Measurements from ENCODE around the gene CLTRN. TPM values are rescaled to one million over a fixed set of nuclear protein-coding genes. Genes with fewer than 3 reads are reported as not detected.

The CLTRN gene
- total and polyA plus RNA-seq, 2 of the 8 experiments (the other 6 are each of a cell fraction or from before 2014, with no cell fraction given): 1.2 to 1.3 TPM

DNA sequence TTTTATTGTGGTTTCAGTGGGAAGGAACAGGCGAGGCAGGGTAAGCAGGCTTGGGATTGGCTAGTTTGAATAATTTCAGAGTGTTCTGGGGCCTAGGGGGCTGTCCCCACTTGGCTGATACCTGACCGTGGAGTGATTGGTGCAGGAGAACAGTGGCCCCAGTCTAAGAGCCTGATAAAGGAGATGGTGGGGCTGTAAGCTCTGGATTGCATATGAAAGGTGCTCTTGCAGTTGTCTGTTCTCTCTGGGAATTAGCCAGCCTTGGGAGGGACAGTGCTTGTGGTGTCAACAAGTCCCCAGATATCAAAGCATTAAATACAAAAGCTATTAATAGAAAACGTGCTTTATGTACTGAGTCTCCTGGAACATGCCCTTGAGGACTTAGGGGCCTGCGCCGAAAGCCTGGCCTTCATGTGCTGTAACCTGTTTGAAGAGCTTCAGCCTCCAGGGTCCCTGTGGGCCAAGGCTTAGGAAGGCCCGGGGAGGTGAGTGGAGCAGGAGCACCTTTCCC, 30.4 kb upstream of the CLTRN start (continued):
- TF ChIP-seq, protein P1, sequence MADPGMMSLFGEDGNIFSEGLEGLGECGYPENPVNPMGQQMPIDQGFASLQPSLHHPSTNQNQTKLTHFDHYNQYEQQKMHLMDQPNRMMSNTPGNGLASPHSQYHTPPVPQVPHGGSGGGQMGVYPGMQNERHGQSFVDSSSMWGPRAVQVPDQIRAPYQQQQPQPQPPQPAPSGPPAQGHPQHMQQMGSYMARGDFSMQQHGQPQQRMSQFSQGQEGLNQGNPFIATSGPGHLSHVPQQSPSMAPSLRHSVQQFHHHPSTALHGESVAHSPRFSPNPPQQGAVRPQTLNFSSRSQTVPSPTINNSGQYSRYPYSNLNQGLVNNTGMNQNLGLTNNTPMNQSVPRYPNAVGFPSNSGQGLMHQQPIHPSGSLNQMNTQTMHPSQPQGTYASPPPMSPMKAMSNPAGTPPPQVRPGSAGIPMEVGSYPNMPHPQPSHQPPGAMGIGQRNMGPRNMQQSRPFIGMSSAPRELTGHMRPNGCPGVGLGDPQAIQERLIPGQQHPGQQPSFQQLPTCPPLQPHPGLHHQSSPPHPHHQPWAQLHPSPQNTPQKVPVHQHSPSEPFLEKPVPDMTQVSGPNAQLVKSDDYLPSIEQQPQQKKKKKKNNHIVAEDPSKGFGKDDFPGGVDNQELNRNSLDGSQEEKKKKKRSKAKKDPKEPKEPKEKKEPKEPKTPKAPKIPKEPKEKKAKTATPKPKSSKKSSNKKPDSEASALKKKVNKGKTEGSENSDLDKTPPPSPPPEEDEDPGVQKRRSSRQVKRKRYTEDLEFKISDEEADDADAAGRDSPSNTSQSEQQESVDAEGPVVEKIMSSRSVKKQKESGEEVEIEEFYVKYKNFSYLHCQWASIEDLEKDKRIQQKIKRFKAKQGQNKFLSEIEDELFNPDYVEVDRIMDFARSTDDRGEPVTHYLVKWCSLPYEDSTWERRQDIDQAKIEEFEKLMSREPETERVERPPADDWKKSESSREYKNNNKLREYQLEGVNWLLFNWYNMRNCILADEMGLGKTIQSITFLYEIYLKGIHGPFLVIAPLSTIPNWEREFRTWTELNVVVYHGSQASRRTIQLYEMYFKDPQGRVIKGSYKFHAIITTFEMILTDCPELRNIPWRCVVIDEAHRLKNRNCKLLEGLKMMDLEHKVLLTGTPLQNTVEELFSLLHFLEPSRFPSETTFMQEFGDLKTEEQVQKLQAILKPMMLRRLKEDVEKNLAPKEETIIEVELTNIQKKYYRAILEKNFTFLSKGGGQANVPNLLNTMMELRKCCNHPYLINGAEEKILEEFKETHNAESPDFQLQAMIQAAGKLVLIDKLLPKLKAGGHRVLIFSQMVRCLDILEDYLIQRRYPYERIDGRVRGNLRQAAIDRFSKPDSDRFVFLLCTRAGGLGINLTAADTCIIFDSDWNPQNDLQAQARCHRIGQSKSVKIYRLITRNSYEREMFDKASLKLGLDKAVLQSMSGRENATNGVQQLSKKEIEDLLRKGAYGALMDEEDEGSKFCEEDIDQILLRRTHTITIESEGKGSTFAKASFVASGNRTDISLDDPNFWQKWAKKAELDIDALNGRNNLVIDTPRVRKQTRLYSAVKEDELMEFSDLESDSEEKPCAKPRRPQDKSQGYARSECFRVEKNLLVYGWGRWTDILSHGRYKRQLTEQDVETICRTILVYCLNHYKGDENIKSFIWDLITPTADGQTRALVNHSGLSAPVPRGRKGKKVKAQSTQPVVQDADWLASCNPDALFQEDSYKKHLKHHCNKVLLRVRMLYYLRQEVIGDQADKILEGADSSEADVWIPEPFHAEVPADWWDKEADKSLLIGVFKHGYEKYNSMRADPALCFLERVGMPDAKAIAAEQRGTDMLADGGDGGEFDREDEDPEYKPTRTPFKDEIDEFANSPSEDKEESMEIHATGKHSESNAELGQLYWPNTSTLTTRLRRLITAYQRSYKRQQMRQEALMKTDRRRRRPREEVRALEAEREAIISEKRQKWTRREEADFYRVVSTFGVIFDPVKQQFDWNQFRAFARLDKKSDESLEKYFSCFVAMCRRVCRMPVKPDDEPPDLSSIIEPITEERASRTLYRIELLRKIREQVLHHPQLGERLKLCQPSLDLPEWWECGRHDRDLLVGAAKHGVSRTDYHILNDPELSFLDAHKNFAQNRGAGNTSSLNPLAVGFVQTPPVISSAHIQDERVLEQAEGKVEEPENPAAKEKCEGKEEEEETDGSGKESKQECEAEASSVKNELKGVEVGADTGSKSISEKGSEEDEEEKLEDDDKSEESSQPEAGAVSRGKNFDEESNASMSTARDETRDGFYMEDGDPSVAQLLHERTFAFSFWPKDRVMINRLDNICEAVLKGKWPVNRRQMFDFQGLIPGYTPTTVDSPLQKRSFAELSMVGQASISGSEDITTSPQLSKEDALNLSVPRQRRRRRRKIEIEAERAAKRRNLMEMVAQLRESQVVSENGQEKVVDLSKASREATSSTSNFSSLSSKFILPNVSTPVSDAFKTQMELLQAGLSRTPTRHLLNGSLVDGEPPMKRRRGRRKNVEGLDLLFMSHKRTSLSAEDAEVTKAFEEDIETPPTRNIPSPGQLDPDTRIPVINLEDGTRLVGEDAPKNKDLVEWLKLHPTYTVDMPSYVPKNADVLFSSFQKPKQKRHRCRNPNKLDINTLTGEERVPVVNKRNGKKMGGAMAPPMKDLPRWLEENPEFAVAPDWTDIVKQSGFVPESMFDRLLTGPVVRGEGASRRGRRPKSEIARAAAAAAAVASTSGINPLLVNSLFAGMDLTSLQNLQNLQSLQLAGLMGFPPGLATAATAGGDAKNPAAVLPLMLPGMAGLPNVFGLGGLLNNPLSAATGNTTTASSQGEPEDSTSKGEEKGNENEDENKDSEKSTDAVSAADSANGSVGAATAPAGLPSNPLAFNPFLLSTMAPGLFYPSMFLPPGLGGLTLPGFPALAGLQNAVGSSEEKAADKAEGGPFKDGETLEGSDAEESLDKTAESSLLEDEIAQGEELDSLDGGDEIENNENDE (IDR thresholded peaks at IDR 0.05; ENCODE audit: insufficient replicate concordance, low read length): no peak
- TF ChIP-seq KDM5A (IDR thresholded peaks at IDR 0.05; ENCODE audit: low read length): no peak
- no peak for TF ChIP-seq ASH2L (IDR thresholded peaks at IDR 0.05; ENCODE audit: low read length)
- TF ChIP-seq CTBP2 (IDR thresholded peaks at IDR 0.05; ENCODE audit: borderline replicate concordance, insufficient read depth, insufficient read length, low read length): no peak
- no peak for TF ChIP-seq EP300 (IDR thresholded peaks at IDR 0.05; ENCODE audit: borderline replicate concordance in 1 of 2, low read depth in 2 of 2, low read length in 2 of 2)
- TF ChIP-seq GTF2F1 (IDR thresholded peaks at IDR 0.05; ENCODE audit: borderline replicate concordance, low read depth, low read length): no peak
- TF ChIP-seq SP2 (IDR thresholded peaks at IDR 0.05; ENCODE audit: low read length): no peak
- TF ChIP-seq SIX5 (IDR thresholded peaks at IDR 0.05; ENCODE audit: low read depth, low read length): no peak
- no peak for TF ChIP-seq RBBP5 (IDR thresholded peaks at IDR 0.05; ENCODE audit: borderline replicate concordance, low read depth, low read length)
- TF ChIP-seq JUN (IDR thresholded peaks at IDR 0.05; ENCODE audit: low read depth, low read length): no peak
- TF ChIP-seq MAFK (IDR thresholded peaks at IDR 0.05; ENCODE audit: low read depth, low read length): no peak
